GM04504 (cell line): Measurements from ENCODE around the gene MYH14.

ENCODE experiments used
- DNase-seq: peaks from one replicate; pipeline ENCODE4 v3.0.0-alpha.2; 2012; ENCODE audit warnings: low read depth

Gene MYH14

GRCh38 chr19:50261446-50261970 lies 58.1 kb downstream of the MYH14 start:
- no peak for DNase-seq

GRCh38 chr19:50263176-50263575 lies 59.8 kb downstream of the MYH14 start:
- DNase-seq: no peak

GRCh38 chr19:50264483-50265186 lies 61.2 kb downstream of the MYH14 start:
- no peak for DNase-seq

GRCh38 chr19:50266041-50266440 lies 62.6 kb downstream of the MYH14 start:
- no peak for DNase-seq

GRCh38 chr19:50266896-50267295 lies 63.5 kb downstream of the MYH14 start:
- no peak for DNase-seq

- no peak for DNase-seq
Observed at GRCh38 chr19:50268041-50268440, 64.6 kb downstream of the MYH14 start.

- DNase-seq: no peak
Observed at GRCh38 chr19:50268501-50268900, 65.1 kb downstream of the MYH14 start.

GRCh38 chr19:50269653-50270052 lies 66.2 kb downstream of the MYH14 start:
- DNase-seq: no peak

- no peak for DNase-seq
Observed at GRCh38 chr19:50272263-50272897, 69.0 kb downstream of the MYH14 start.

GRCh38 chr19:50273821-50274220 lies 70.4 kb downstream of the MYH14 start:
- DNase-seq: no peak

GRCh38 chr19:50275577-50276368 lies 72.4 kb downstream of the MYH14 start:
- no peak for DNase-seq

- DNase-seq: no peak
Observed at GRCh38 chr19:50276370-50277063, 73.1 kb downstream of the MYH14 start.

- DNase-seq: no peak
Observed at GRCh38 chr19:50277966-50278580, 74.7 kb downstream of the MYH14 start.

GRCh38 chr19:50280074-50280473 lies 76.7 kb downstream of the MYH14 start:
- no peak for DNase-seq

GRCh38 chr19:50280983-50281382 lies 77.6 kb downstream of the MYH14 start:
- DNase-seq: no peak

- DNase-seq: no peak
Observed at GRCh38 chr19:50281491-50281890, 78.1 kb downstream of the MYH14 start.

GRCh38 chr19:50285833-50286232 lies 82.4 kb downstream of the MYH14 start:
- no peak for DNase-seq

GRCh38 chr19:50286443-50286842 lies 83.0 kb downstream of the MYH14 start:
- DNase-seq: no peak

GRCh38 chr19:50287331-50287730 lies 83.9 kb downstream of the MYH14 start:
- DNase-seq: no peak

- no peak for DNase-seq
Observed at GRCh38 chr19:50288954-50289353, 85.5 kb downstream of the MYH14 start.

GRCh38 chr19:50290011-50290410 lies 86.6 kb downstream of the MYH14 start:
- no peak for DNase-seq

- DNase-seq: no peak
Observed at GRCh38 chr19:50290775-50291174, 87.4 kb downstream of the MYH14 start.
